ENCODE results near the gene ZNF385C. TPM values are rescaled to one million over a fixed set of nuclear protein-coding genes. Genes with fewer than 3 reads are reported as not detected.

Gene ZNF385C
- total RNA-seq, 1 experiment from 2014 or later, result 1.7 TPM

GRCh38 chr17:42050393-42051012 is 47.8 kb downstream of the ZNF385C start, which contains the start of gene C17orf113:
C17orf113 (minus strand) TSS chr17:42050601; CDS start chr17:42043376, 7,225 bp downstream.
- ChIA-PET POLR2A (ENCODE audit: unreplicated experiment) (interaction anchor here (0.6 kb wide), 1 partner anchor 354 kb away, joined by 4 read pairs; no protein-coding TSS in a partner anchor), CTCF (interaction anchor here (0.6 kb wide), 2 partner anchors 86 to 132 kb away, joined by 3 to 4 read pairs; partner anchors contain the start of gene ACLY)
- intact Hi-C loops (cut with micrococcal nuclease; ENCODE audit: unreplicated experiment), result loop anchor here (5.0 kb wide), 1 partner anchor 52 kb away; no protein-coding TSS in a partner anchor
- no peaks in the 10 kb centered on the region for H3K9me3 ChIP-seq (ENCODE audit: insufficient read depth, low read depth)
- H3K27me3 ChIP-seq (ENCODE audit: insufficient read depth, low read depth), result peaks cover 27% of the 10 kb centered on the region; the same call in 1 of the 2 replicates
- no peaks in the 10 kb centered on the region for H3K36me3 ChIP-seq (ENCODE audit: low read depth)
- no TSS peak for BruUV-seq (replicated peaks)
- H4K20me1 ChIP-seq (ENCODE audit: insufficient read depth), result no peaks in the 10 kb centered on the region
- H3K27ac ChIP-seq, result no peak within 1 kb of the TSS
- no peaks in the 10 kb centered on the region for H3K79me2 ChIP-seq (ENCODE audit: low read depth)
- no peaks in the 10 kb centered on the region for H3F3A ChIP-seq (ENCODE audit: insufficient read depth, low read depth)
- 0 out of 2 replicates have a peak, but pooled peaks cover 3% of the 10 kb centered on the region for H3K4me1 ChIP-seq (replicated peaks; ENCODE audit: insufficient read depth)
- TF ChIP-seq CTCF (conservative IDR thresholded peaks at IDR 0.05) (no peak; the same call in 1 of the 2 replicates), EZH2 (IDR thresholded peaks at IDR 0.05; ENCODE audit: low read depth) (no peak)
- H2AFZ ChIP-seq, result peak within 1 kb of the TSS; percentile 93
- peak; percentile 47 to 54 for DNase-seq
- H3K9me2 ChIP-seq (ENCODE audit: insufficient read depth), result no peaks in the 10 kb centered on the region
- H3K4me2 ChIP-seq, result peak within 1 kb of the TSS; percentile 92
- peak within 1 kb of the TSS; percentile 64 for H3K4me3 ChIP-seq

- H3K79me2 ChIP-seq (ENCODE audit: low read depth), result no peaks in the 10 kb centered on the region
- TSS peak; percentile 49 for BruUV-seq (replicated peaks)
- no peak overlapping the region for H3K27ac ChIP-seq
- H3K4me2 ChIP-seq, result peak overlapping the region; percentile 92
- peaks cover 22% of the 10 kb centered on the region; the same call in 1 of the 2 replicates for H3K27me3 ChIP-seq (ENCODE audit: insufficient read depth, low read depth)
- no peak for TF ChIP-seq EZH2 (IDR thresholded peaks at IDR 0.05; ENCODE audit: low read depth)
- TF ChIP-seq CTCF (conservative IDR thresholded peaks at IDR 0.05), result no peak; the same call in 1 of the 2 replicates
- no peaks in the 10 kb centered on the region for H4K20me1 ChIP-seq (ENCODE audit: insufficient read depth)
- H3K9me2 ChIP-seq (ENCODE audit: insufficient read depth), result no peaks in the 10 kb centered on the region
- H3K36me3 ChIP-seq (ENCODE audit: low read depth), result no peaks in the 10 kb centered on the region
- ChIA-PET CTCF (interaction anchor here (1.3 kb wide), 1 partner anchor 32 kb away, joined by 3 read pairs; no protein-coding TSS in a partner anchor), POLR2A (ENCODE audit: unreplicated experiment) (no interaction called here)
- no peak for DNase-seq
- H3K9me3 ChIP-seq (ENCODE audit: insufficient read depth, low read depth), result no peaks in the 10 kb centered on the region
- H3K4me3 ChIP-seq, result peak overlapping the region; percentile 64
- intact Hi-C loops (cut with micrococcal nuclease; ENCODE audit: unreplicated experiment), result loop anchor here (5.0 kb wide), 1 partner anchor 52 kb away; no protein-coding TSS in a partner anchor
- H3K4me1 ChIP-seq (replicated peaks; ENCODE audit: insufficient read depth), result 0 out of 2 replicates have a peak, but pooled peaks cover 3% of the 10 kb centered on the region
- no peaks in the 10 kb centered on the region for H3F3A ChIP-seq (ENCODE audit: insufficient read depth, low read depth)
- peak overlapping the region; percentile 93 for H2AFZ ChIP-seq
These were observed 48.4 kb downstream of the ZNF385C start for GRCh38 chr17:42049834-42050392.

- Histone ChIP-seq H3K4me3 (no peak overlapping the region), H3K4me1 (replicated peaks; ENCODE audit: insufficient read depth) (0 out of 2 replicates have a peak, but pooled peaks cover 3% of the 10 kb centered on the region), H3K36me3 (ENCODE audit: low read depth) (no peaks in the 10 kb centered on the region), H3K4me2 (no peak overlapping the region), H3K27ac (no peak overlapping the region), H4K20me1 (ENCODE audit: insufficient read depth) (no peaks in the 10 kb centered on the region), H3K27me3 (ENCODE audit: insufficient read depth, low read depth) (no peaks in the 10 kb centered on the region), H3K9me2 (ENCODE audit: insufficient read depth) (no peaks in the 10 kb centered on the region), H3K79me2 (ENCODE audit: low read depth) (no peaks in the 10 kb centered on the region), H2AFZ (no peak overlapping the region), H3K9me3 (ENCODE audit: insufficient read depth, low read depth) (no peaks in the 10 kb centered on the region), H3F3A (ENCODE audit: insufficient read depth, low read depth) (no peaks in the 10 kb centered on the region)
- BruUV-seq (replicated peaks), result no TSS peak
- no peak for TF ChIP-seq CTCF (conservative IDR thresholded peaks at IDR 0.05)
- TF ChIP-seq EZH2 (IDR thresholded peaks at IDR 0.05; ENCODE audit: low read depth), result no peak
- no peak for DNase-seq
- intact Hi-C loops (cut with micrococcal nuclease; ENCODE audit: unreplicated experiment), result no loop called here
- ChIA-PET CTCF (no interaction called here), POLR2A (ENCODE audit: unreplicated experiment) (no interaction called here)
These were observed 50.9 kb downstream of the ZNF385C start for GRCh38 chr17:42047343-42047742.

All from PC-9 (cell line).